ENCODE data around the gene PLEKHG5.

DNA sequence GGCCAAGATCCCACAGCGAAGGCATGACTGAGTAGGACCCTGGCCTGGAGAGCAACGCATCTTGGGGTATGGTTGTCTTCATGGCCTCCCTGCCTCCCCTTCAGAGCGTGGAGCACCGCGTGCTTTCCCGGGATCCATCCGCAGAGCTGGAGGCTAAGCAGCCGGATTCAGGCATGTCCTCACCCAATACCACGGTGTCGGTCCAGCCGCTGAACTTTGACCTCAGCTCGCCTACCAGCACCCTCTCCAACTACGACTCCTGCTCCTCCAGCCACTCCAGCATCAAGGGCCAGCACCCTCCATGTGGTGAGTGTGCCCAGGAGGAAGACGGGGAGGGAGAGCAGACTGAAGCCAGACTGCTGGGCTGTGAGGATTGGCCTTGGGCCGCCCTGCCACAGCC is 47.1 kb downstream of the PLEKHG5 start:
- no peak for TF ChIP-seq POLR2A (IDR thresholded peaks at IDR 0.05)
- TF ChIP-seq, protein P1, sequence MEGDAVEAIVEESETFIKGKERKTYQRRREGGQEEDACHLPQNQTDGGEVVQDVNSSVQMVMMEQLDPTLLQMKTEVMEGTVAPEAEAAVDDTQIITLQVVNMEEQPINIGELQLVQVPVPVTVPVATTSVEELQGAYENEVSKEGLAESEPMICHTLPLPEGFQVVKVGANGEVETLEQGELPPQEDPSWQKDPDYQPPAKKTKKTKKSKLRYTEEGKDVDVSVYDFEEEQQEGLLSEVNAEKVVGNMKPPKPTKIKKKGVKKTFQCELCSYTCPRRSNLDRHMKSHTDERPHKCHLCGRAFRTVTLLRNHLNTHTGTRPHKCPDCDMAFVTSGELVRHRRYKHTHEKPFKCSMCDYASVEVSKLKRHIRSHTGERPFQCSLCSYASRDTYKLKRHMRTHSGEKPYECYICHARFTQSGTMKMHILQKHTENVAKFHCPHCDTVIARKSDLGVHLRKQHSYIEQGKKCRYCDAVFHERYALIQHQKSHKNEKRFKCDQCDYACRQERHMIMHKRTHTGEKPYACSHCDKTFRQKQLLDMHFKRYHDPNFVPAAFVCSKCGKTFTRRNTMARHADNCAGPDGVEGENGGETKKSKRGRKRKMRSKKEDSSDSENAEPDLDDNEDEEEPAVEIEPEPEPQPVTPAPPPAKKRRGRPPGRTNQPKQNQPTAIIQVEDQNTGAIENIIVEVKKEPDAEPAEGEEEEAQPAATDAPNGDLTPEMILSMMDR (IDR thresholded peaks at IDR 0.05): no peak
